Lower leg skin (tissue), 4 donors: ENCODE results near the gene TMEM123. TPM values are rescaled to one million over a fixed set of nuclear protein-coding genes. Genes with fewer than 3 reads are reported as not detected.

Experiments used
- DNase-seq, 2 donors: peaks; one replicate each; pipeline ENCODE4 v3.0.0-alpha.2; 2019; ENCODE audit warnings: low spot score in 2 of 2
- H3K4me3 ChIP-seq: fragments of 200-600 bp; sonication (generic); 2 replicates; pipeline ENCODE4 v1.5.1; 2017; ENCODE audit warnings: mild to moderate bottlenecking, low read depth; ENCODE audit not compliant: poor library complexity, severe bottlenecking
- POLR2A ChIP-seq, 2 donors: fragments of 450-650 bp; IDR thresholded peaks; one replicate each; pipeline ENCODE4 v1.6.1; 2016 to 2017; ENCODE audit warnings: antibody characterized with exemption in 2 of 2, mild to moderate bottlenecking in 1 of 2, moderate library complexity in 1 of 2
- WGBS, 2 donors: methylation state at CpG; one replicate each; pipeline ENCODE4 v1.1.5; 2018; 5-methylcytosine and 5-hydroxymethylcytosine counted together
- intact Hi-C: fragments of 100-400 bp; cut with DNase I; formaldehyde crosslinking; loops from one replicate; pipeline ENCODE4 v1.15.0; 2023; ENCODE audit warnings: low total_unique reads
- total RNA-seq, 4 donors: library from RNA; depleted of rRNA; stranded (reverse); fragments of >200 nt; gene quantifications; one replicate each; pipeline ENCODE4 v1.1.0, GENCODE V29; 2016
- TF ChIP-seq, protein P1 (sequence below), 3 donors: fragments of 450-650 bp; IDR thresholded peaks; one replicate each; pipeline ENCODE4 v1.5.1; 2016; ENCODE audit warnings: antibody characterized with exemption in 3 of 3, mild to moderate bottlenecking in 3 of 3, moderate library complexity in 2 of 3

TMEM123 gene
- total RNA-seq, 4 donors from 2014 or later, result 158 to 250 (median 206) TPM

DNA sequence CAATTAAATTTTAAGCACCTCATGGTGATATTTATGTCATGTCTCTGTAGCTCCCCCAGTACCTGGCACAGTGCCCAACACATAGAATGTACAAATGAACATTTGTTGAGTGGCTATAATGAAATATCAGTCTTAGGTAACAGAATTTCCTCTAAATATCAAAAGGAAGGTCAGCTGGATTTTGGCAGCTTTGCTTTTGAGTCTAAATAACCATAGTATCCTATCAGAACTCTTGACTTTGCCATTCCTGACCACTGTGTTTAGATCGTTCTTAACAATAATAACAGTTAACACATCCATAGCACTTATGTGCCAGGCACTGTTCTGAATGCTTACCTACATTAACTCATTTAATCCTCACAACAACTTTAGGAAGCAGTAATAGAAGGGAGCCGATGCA, 26.6 kb downstream of the TMEM123 start:
- H3K4me3 ChIP-seq, result no peak overlapping the region
- 79 to 80% methylated on average over 2 of the region's 2 CpGs for WGBS, 2 donors
- TF ChIP-seq, protein P1, sequence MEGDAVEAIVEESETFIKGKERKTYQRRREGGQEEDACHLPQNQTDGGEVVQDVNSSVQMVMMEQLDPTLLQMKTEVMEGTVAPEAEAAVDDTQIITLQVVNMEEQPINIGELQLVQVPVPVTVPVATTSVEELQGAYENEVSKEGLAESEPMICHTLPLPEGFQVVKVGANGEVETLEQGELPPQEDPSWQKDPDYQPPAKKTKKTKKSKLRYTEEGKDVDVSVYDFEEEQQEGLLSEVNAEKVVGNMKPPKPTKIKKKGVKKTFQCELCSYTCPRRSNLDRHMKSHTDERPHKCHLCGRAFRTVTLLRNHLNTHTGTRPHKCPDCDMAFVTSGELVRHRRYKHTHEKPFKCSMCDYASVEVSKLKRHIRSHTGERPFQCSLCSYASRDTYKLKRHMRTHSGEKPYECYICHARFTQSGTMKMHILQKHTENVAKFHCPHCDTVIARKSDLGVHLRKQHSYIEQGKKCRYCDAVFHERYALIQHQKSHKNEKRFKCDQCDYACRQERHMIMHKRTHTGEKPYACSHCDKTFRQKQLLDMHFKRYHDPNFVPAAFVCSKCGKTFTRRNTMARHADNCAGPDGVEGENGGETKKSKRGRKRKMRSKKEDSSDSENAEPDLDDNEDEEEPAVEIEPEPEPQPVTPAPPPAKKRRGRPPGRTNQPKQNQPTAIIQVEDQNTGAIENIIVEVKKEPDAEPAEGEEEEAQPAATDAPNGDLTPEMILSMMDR (IDR thresholded peaks at IDR 0.05), result no peak
- TF ChIP-seq POLR2A (IDR thresholded peaks at IDR 0.05), result no peak
- DNase-seq, result no peak
- intact Hi-C loops, result no loop called here

DNA sequence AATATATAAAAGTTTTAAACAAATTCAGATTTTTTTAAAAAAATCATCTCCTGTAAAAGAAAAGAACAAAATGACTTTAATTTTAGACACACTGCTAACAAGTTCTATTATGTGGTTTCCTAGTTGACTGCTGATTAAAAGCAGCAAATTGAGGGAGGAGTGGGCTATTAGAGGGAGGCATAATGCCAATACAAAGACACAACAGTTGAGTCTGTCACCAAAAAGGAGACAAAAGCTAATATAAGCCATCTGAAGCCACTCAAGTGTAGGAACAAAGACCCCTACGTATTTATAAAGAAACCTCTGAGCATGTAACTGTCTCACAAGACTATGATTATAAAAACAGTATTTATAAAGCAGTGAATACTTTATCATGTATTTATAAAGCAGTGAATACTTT, 28.6 kb downstream of the TMEM123 start:
- intact Hi-C loops, result no loop called here
- DNase-seq, result no peak
- no peak overlapping the region for H3K4me3 ChIP-seq
- TF ChIP-seq, protein P1 (IDR thresholded peaks at IDR 0.05), result no peak
- no peak for TF ChIP-seq POLR2A (IDR thresholded peaks at IDR 0.05)
- WGBS, 2 donors, result 68 to 84% methylated on average over 1 of the region's 1 CpG

DNA sequence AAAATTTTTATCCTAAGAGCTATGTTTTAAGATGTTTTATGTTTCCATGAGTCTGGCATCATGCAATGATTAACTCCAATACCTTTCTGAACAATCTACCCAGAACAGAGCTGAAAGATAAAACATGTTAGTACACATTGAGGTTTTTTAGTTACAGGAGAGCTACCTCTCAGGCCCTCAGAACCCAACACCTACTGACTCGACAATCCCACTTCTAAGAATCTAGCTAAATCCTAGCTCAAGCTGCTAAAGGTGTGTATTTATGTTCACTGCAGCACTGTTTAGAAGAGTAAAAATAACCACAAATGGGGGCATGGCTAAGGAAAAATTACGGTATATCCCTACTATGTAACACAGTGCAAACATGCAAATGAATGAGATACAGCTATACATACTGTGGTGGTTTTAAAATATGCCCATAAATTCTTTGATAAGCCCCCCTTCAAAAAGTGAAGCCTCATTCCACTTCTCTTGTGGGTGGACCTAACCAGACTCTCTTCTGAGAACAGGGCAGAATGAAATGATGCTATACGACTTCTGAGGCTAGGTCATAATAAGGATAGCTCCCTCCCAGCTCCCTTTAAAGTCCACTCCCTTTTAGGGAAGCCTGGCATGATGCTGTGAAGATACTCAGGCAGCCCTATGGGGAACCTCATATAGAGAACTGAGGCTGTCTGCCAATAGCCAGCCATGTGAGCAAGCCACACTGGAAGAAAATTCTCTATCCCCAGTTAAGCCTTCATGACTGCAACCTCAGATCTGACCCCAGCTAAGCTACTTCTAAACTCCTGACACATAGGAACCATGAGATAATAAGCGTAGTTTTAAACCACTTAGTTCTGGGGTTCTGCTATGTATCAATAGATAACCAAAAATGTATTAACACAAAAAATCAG, 29.5 kb downstream of the TMEM123 start:
- WGBS, 2 donors, result 81 to 87% methylated on average over 4 of the region's 4 CpGs
- no peak overlapping the region for H3K4me3 ChIP-seq
- DNase-seq, result no peak
- TF ChIP-seq, protein P1 (IDR thresholded peaks at IDR 0.05), result no peak
- no peak for TF ChIP-seq POLR2A (IDR thresholded peaks at IDR 0.05)
- intact Hi-C loops, result no loop called here

- intact Hi-C loops, result no loop called here
- WGBS, 2 donors, result 39 to 42% methylated on average over 3 of the region's 3 CpGs
- TF ChIP-seq, protein P1 (IDR thresholded peaks at IDR 0.05), result no peak
- no peak for TF ChIP-seq POLR2A (IDR thresholded peaks at IDR 0.05)
- DNase-seq, result no peak
- no peak overlapping the region for H3K4me3 ChIP-seq
Measured at GRCh38 chr11:102421261-102421660, 31.3 kb downstream of the TMEM123 start.

DNA sequence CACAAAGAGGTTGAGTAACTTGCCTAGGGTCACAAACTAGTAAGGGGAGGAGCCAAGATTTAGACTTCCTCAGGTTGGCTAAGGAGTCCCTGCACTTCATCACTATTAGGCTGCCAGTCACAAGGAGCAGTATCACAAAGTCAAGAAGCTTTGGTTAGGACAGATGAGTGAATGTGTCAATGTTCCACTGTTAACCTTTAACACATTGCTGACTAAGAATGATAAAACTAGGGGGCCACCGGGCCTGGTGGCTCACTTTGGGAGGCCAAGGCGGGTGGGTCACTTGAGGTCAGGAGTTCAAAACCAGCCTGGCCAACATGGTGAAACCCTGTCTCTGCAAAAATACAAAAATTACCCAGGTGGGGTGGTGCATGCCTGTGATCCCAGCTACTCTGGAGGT, 32.0 kb downstream of the TMEM123 start:
- intact Hi-C loops, result no loop called here
- H3K4me3 ChIP-seq, result no peak overlapping the region
- 85 to 91% methylated on average over 2 of the region's 2 CpGs for WGBS, 2 donors
- no peak for DNase-seq
- TF ChIP-seq, protein P1 (IDR thresholded peaks at IDR 0.05), result no peak
- no peak for TF ChIP-seq POLR2A (IDR thresholded peaks at IDR 0.05)
